GM19324 (cell line): ENCODE data around the gene FBLN7.

Experiments used
- ATAC-seq: cut with Tn5 transposase; IDR thresholded peaks from one replicate; pipeline ENCODE4 v1.9.1; 2021; ENCODE audit warnings: mild to moderate bottlenecking, moderate library complexity; ENCODE audit not compliant: unreplicated experiment, low FRiP score

The FBLN7 gene

GRCh38 chr2:112220186-112220585, 82.0 kb downstream of the FBLN7 start:
- no peak for ATAC-seq

DNA sequence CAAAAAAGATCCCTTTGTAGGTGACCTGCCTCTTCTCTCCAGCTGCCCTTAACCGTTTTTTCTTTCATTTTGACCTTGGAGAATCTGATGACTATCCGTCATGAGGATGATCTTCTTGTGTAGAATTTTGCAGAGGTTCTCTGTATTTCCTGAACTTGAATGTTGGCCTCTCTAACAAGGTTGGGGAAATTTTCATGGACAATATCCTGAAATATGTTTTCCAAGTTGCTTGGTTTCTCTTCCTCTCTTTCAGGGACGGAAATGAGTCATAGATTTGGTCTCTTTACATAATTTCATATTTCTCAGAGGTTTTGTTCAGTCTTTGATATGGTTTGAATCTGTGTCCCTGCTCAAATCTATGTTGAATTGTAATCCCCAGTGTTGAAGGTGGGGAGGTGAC, 82.6 kb downstream of the FBLN7 start:
- ATAC-seq = no peak

GRCh38 chr2:112229348-112229747, 91.2 kb downstream of the FBLN7 start:
- ATAC-seq = no peak

- ATAC-seq = no peak
These were observed 92.2 kb downstream of the FBLN7 start for GRCh38 chr2:112230371-112230770.
